Neural progenitor cell (in vitro differentiated cells): ENCODE results near the gene SEBOX. TPM values are rescaled to one million over a fixed set of nuclear protein-coding genes. Genes with fewer than 3 reads are reported as not detected.
"Not testable (repeated sequence)": the region's sequence is repeated elsewhere in the genome, so short reads cannot be mapped to it uniquely, and the experiment has no call there.

Experiments
- DNase-seq: peaks from one replicate; pipeline ENCODE4 v3.0.0-alpha.2; 2016; ENCODE audit warnings: low spot score
- H2AFZ ChIP-seq: fragments of 200-600 bp; sonication (generic); replicated peaks from 2 replicates; pipeline ENCODE4 v1.6.1; 2016; ENCODE audit warnings: antibody characterized with exemption
- H3F3A ChIP-seq: fragments of 200-600 bp; sonication (generic); 2 replicates; pipeline ENCODE4 v1.6.1; 2016; ENCODE audit warnings: antibody characterized with exemption, low read depth
- H3K27ac ChIP-seq: fragments of 200-600 bp; sonication (generic); 2 replicates; pipeline ENCODE4 v1.5.1; 2016; ENCODE audit warnings: mild to moderate bottlenecking
- H3K27me3 ChIP-seq: fragments of 200-600 bp; sonication (generic); 2 replicates; pipeline ENCODE4 v1.6.1; 2016; ENCODE audit warnings: mild to moderate bottlenecking, moderate library complexity
- H3K36me3 ChIP-seq: fragments of 200-600 bp; sonication (generic); 2 replicates; pipeline ENCODE4 v1.5.1; 2016
- H3K4me1 ChIP-seq: fragments of 200-600 bp; sonication (generic); 2 replicates; pipeline ENCODE4 v1.6.1; 2016; ENCODE audit warnings: mixed run types
- H3K4me2 ChIP-seq: fragments of 200-600 bp; sonication (generic); 2 replicates; pipeline ENCODE4 v1.6.1; 2016
- H3K4me3 ChIP-seq: fragments of 200-600 bp; sonication (generic); 2 replicates; pipeline ENCODE4 v1.5.1; 2016
- H3K79me2 ChIP-seq: fragments of 200-600 bp; sonication (generic); 2 replicates; pipeline ENCODE4 v1.6.1; 2016; ENCODE audit warnings: low read depth
- H3K9ac ChIP-seq: fragments of 200-600 bp; sonication (generic); 2 replicates; pipeline ENCODE4 v1.6.1; 2016
- H3K9me3 ChIP-seq: fragments of 200-600 bp; sonication (generic); 2 replicates; pipeline ENCODE4 v1.5.1; 2016; ENCODE audit warnings: low read depth
- H4K20me1 ChIP-seq: fragments of 200-600 bp; sonication (generic); 2 replicates; pipeline ENCODE4 v1.6.1; 2016; ENCODE audit warnings: low read depth
- H3K27ac Mint-ChIP-seq: 3 replicates; pipeline ENCODE4 v1.8.0; 2021; ENCODE audit warnings: mixed read lengths
- H3K27me3 Mint-ChIP-seq: 2 replicates; pipeline ENCODE4 v1.8.0; 2022; ENCODE audit warnings: low read depth, mild to moderate bottlenecking, inconsistent platforms, moderate library complexity, mixed read lengths; ENCODE audit not compliant: insufficient read depth
- H3K36me3 Mint-ChIP-seq: 3 replicates; pipeline ENCODE4 v1.8.0; 2021; ENCODE audit warnings: mixed read lengths
- H3K4me1 Mint-ChIP-seq: 3 replicates; pipeline ENCODE4 v1.8.0; 2021; ENCODE audit warnings: mixed read lengths
- H3K4me3 Mint-ChIP-seq: 3 replicates; pipeline ENCODE4 v1.8.0; 2021; ENCODE audit warnings: mild to moderate bottlenecking, moderate library complexity, mixed read lengths
- H3K9me3 Mint-ChIP-seq: 3 replicates; pipeline ENCODE4 v1.8.0; 2020; ENCODE audit warnings: mixed read lengths
- CTCF ChIP-seq: fragments of 200-600 bp; sonication (generic); IDR thresholded peaks from 2 replicates; pipeline ENCODE4 v1.5.1; 2017; ENCODE audit warnings: antibody characterized with exemption, mild to moderate bottlenecking
- EZH2 ChIP-seq: fragments of 200-600 bp; sonication (generic); IDR thresholded peaks from 2 replicates; pipeline ENCODE4 v1.6.1; 2017; ENCODE audit warnings: antibody characterized with exemption, mild to moderate bottlenecking, moderate library complexity
- EZH2phosphoT487 ChIP-seq: fragments of 200-600 bp; sonication (generic); IDR thresholded peaks from 2 replicates; pipeline ENCODE4 v1.6.1; 2017; ENCODE audit warnings: antibody characterized with exemption
- total RNA-seq: library from RNA; depleted of rRNA; stranded (reverse); fragments of >200 nt; gene quantifications from 2 replicates; pipeline ENCODE4 v1.2.3, GENCODE V29; 2015; ENCODE audit warnings: low replicate concordance

Gene SEBOX
- total RNA-seq, 1 donor from 2014 or later, result not detected

GRCh38 chr17:28339431-28339830, 25.6 kb downstream of the SEBOX start:
- Histone ChIP-seq H3K4me1 (peaks cover 6% of the 10 kb centered on the region), H3F3A (peaks cover 14% of the 10 kb centered on the region), H3K27me3 (no peaks in the 10 kb centered on the region), H4K20me1 (peaks cover 26% of the 10 kb centered on the region), H3K9me3 (no peaks in the 10 kb centered on the region), H3K4me2 (no peak overlapping the region), H3K27ac (no peak overlapping the region), H3K9ac (no peak overlapping the region), H3K36me3 (no peaks in the 10 kb centered on the region), H3K79me2 (peaks cover 34% of the 10 kb centered on the region), H2AFZ (no peak overlapping the region), H3K4me3 (no peak overlapping the region)
- Mint-ChIP-seq H3K4me1 (peaks cover 24% of the 10 kb centered on the region), H3K27ac (no peak overlapping the region), H3K4me3 (no peak overlapping the region), H3K27me3 (no peaks in the 10 kb centered on the region), H3K9me3 (no peaks in the 10 kb centered on the region), H3K36me3 (peaks cover 11% of the 10 kb centered on the region)
- DNase-seq, result no peak
- TF ChIP-seq CTCF (no peak), EZH2phosphoT487 (no peak), EZH2 (no peak)

- H3K36me3 Mint-ChIP-seq, result not testable (repeated sequence)
- H4K20me1 ChIP-seq, result peaks cover 29% of the 10 kb centered on the region
Observed at GRCh38 chr17:28338769-28339212, 26.2 kb downstream of the SEBOX start.

GRCh38 chr17:28338056-28338768, 26.8 kb downstream of the SEBOX start:
- Histone ChIP-seq H3K9me3 (no peaks in the 10 kb centered on the region), H4K20me1 (peaks cover 29% of the 10 kb centered on the region), H3K4me1 (peaks cover 6% of the 10 kb centered on the region), H3K4me3 (no peak overlapping the region), H3K36me3 (no peaks in the 10 kb centered on the region), H2AFZ (no peak overlapping the region), H3K27me3 (no peaks in the 10 kb centered on the region), H3K27ac (no peak overlapping the region), H3K79me2 (peaks cover 43% of the 10 kb centered on the region), H3K4me2 (no peak overlapping the region), H3K9ac (no peak overlapping the region), H3F3A (peaks cover 14% of the 10 kb centered on the region)
- Mint-ChIP-seq H3K4me3 (no peak overlapping the region), H3K27ac (no peak overlapping the region), H3K36me3 (peaks cover 7% of the 10 kb centered on the region), H3K4me1 (peaks cover 31% of the 10 kb centered on the region), H3K27me3 (no peaks in the 10 kb centered on the region), H3K9me3 (no peaks in the 10 kb centered on the region)
- TF ChIP-seq CTCF, result no peak
- no peak for TF ChIP-seq EZH2phosphoT487
- TF ChIP-seq EZH2, result no peak
- DNase-seq, result no peak

More at GRCh38 chr17:28338769-28339212, 26.2 kb downstream of the SEBOX start:
- not testable (repeated sequence) for H3K9me3 Mint-ChIP-seq, H3K27ac Mint-ChIP-seq, H3K4me3 ChIP-seq, H3K4me1 ChIP-seq, DNase-seq, H3K27me3 ChIP-seq, H2AFZ ChIP-seq, H3K27ac ChIP-seq, H3K9me3 ChIP-seq, H3K4me2 ChIP-seq, H3K36me3 ChIP-seq, H3K27me3 Mint-ChIP-seq, H3K9ac ChIP-seq, H3K4me3 Mint-ChIP-seq
- peaks cover 31% of the 10 kb centered on the region for H3K4me1 Mint-ChIP-seq
- H3F3A ChIP-seq, result peaks cover 14% of the 10 kb centered on the region
- peaks cover 39% of the 10 kb centered on the region for H3K79me2 ChIP-seq
